HUDEP-2 (cell line): Measurements from ENCODE around the gene GSTP1.
A peak's percentile ranks its signal among the peaks of the same experiment; 100 is the strongest.
"Not testable (repeated sequence)": the region's sequence is repeated elsewhere in the genome, so short reads cannot be mapped to it uniquely, and the experiment has no call there.

Experiments used
- DNase-seq, 76 experiments: peaks; one replicate each; lab custom pipeline; 2025; ENCODE audit not compliant: unreplicated experiment in 76 of 76; lab: John Stamatoyannopoulos, UW

Gene GSTP1

DNA sequence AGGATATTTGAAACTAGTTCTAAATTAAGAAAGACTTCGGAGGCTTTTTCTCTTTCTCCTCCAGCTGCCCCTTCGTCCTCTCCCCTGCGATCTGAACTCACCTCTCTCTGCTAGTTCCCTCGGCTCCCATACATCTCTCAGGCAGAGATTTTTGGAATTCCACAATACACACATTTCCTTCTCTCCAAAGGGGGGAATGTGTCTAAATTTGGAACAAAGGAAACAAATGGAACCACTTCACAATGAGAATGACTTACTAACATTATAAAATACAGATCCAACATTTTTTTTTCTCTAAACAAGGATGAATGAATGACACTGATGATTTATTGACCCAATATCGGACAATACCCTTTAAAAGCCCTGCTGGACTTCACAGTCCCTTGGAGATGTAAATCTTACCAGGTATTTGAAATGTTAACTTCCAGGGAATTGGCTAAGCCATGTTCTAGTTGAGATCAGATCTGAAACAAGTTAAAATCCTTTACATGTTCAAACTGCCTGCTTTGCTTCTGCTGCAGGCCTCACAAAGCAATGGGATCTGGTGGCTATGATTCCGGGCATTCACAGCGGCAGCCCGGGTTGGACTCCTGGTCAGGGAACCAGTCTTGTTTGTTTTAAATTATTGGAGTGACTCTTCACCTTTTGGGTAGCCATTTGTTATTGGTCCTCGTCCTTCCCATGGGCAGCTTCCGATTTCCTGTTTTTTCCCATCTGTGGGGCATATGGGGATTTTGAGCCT, 20.5 kb upstream of the GSTP1 start:
- DNase-seq: no peak

- not testable (repeated sequence) for DNase-seq
Measured at GRCh38 chr11:67563705-67564114, 19.9 kb upstream of the GSTP1 start.

- DNase-seq: no peak
Measured at GRCh38 chr11:67564230-67564629, 19.4 kb upstream of the GSTP1 start.

- DNase-seq: peak in 1 of 76 experiments; percentile 16
Measured at GRCh38 chr11:67571443-67571842, 12.2 kb upstream of the GSTP1 start.

DNA sequence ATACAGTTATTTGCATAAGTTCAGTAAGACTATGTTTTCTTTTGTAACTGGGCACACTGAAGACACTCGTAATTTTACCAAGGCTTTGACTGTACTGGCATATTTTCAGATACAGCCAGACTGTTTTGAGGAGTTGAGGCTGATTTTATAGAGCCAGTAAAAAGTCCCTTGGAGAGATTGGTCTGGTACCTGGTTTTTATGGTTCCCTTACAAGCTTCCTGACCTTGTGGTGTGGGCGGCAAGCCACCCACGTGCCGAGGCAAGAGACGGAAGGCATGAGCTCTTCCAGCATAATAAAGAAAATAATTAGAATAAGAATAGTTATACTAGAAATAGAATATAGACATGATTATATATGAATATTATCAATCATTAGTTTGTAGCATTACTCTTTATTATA, 11.3 kb upstream of the GSTP1 start:
- no peak for DNase-seq

- DNase-seq: peak in 17 of 76 experiments; percentile 2 to 43 (median 18)
Measured at GRCh38 chr11:67572747-67573419, 10.7 kb upstream of the GSTP1 start.

DNA sequence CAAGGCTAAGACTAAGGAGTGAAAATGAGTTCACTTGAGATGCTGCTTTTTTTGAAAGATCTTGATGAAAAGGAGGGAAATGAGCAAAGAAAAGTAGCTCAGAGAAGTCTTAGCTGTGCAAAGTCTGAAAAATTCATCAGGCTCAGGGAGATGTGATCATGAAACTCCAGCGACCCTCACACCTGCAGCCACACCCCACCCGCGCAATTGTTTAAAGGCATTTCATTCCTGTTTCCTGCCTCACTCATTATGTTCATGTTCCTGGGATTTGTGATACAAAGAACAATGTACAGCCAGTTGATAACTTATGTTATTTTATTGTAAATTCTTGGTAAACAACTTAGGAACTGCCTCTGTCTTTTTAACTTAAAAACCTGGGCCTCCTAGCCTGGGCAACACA, 8.7 kb upstream of the GSTP1 start:
- no peak for DNase-seq

DNA sequence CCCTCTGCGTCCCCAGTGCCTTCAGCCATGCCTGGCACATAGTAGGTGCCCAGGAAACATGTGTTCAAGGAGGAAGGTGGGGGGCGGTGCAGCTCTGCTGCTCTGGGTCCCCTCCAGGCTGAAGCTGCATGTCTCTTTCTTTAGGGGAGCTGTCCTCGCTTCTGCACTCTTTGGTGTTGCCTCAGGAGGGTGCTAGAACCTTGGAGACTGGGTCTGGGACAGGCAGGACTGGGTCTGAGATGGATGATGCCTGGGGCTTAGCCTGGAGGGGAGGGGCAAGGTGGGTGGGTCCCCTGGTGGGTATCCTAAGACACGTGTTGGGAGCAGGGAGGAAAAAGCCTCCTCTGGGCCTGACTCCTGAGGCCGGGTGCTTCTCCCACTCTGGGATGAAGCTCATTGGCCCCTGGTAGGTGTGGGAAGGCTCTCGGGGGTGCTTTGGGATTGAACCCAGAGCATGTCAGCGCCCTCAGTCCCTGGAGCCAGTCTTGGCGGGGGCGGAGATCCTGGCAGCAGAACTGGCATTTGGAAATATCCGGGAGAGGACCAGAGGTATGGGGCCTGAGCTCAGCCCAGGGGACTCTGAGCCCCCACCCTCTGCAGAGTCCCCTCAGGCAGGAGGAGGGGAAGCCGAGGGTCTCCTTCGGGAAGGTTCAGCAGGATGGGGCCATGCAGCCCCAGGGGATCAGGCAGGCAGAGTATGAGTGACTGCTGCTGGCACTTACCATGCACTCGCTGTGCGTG, 6.7 kb upstream of the GSTP1 start:
- peak in 2 of 76 experiments; percentile 2 to 5 for DNase-seq

DNA sequence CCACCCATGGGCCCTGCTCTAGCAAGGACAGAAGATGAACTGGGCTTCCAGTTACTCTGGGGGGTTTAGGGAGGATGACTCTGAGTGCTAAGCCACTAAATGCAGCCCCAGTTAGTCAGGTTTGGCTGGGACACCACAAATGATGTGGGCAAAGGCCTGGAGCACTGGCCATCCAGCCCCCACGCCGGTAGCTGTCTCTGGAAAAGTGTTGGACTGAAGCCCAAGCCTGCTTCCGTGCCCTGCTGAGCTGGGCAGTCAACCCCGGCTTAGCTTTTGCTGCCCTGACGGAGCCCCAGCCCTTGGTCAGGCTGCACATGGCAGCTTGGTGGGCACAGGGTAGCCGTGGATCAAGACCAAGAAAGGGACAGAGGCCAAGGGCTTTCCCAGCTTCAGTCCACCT, 5.7 kb upstream of the GSTP1 start:
- no peak for DNase-seq

- no peak for DNase-seq
Measured at GRCh38 chr11:67581469-67581868, 2.1 kb upstream of the GSTP1 start.

GRCh38 chr11:67582011-67582410, 1.6 kb upstream of the GSTP1 start:
- DNase-seq: no peak

- DNase-seq: no peak
Measured at GRCh38 chr11:67584205-67584880, 731 bp downstream of the GSTP1 start.

GRCh38 chr11:67584881-67585873, 1.6 kb downstream of the GSTP1 start:
- DNase-seq: no peak

- no peak for DNase-seq
Measured at GRCh38 chr11:67585911-67586310, 2.3 kb downstream of the GSTP1 start.

DNA sequence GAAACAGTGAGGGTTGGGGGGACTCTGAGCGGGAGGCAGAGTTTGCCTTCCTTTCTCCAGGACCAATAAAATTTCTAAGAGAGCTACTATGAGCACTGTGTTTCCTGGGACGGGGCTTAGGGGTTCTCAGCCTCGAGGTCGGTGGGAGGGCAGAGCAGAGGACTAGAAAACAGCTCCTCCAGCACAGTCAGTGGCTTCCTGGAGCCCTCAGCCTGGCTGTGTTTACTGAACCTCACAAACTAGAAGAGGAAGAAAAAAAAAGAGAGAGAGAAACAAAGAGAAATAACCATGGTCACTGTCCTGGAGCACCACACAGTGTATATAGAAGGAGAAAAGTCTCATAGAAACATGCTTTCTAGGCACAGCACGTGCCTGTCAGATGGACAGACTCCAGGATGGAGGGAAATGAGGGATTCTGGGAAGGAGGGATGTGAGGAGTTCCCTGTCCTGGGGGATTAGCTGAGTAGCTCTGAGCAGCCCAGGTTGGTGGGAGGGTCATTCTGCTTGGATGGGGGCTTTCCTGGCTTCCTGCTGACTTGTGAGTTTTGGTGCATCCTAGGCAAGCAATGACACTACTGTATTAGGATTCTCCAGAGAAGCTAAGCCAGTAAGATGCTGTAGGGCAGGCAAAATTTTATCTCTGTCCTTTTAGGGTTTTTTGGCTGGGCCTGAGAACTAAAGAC, 3.1 kb downstream of the GSTP1 start:
- no peak for DNase-seq

GRCh38 chr11:67588136-67588503, 4.5 kb downstream of the GSTP1 start:
- no peak for DNase-seq

DNA sequence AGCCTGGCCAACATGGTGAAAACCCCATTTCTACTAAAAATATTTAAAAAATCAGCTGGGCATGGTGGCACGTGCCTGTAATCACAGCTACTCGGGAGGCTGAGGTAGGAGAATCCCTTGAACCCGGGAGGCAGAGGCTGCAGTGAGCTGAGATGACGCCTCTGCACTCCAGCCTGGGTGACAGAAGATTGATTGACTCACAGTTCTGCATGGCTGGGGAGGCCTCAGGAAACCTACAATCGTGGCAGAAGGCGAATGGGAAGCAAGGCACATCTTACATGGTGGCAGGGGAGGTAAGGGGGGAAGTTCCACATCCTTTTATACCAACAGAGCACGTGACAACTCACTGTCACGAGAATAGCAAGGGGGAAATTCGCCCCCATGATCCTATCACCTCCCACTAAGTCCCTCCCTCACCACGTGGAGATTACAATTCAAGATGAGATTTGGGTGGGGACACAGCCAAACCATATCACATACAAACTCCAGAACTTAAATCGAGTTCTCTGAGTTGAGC, 5.3 kb downstream of the GSTP1 start:
- not testable (repeated sequence) for DNase-seq

GRCh38 chr11:67592880-67593564, 9.4 kb downstream of the GSTP1 start:
- DNase-seq: no peak

GRCh38 chr11:67593565-67593905, 9.9 kb downstream of the GSTP1 start:
- DNase-seq: no peak
